Activated T-helper 2 cell treated with anti-CD3 and anti-CD28 coated beads, Interferon-gamma antibody, Interleukin-2, Interleukin-4, amounts not matched to agents 10 μg/mL and 5 μg/mL and 100 μg/mL, durations not matched to agents 14 hours and 24 hours and 36 hours (primary cell): Measurements from ENCODE around the gene PXDN. TPM values are rescaled to one million over a fixed set of nuclear protein-coding genes. Genes with fewer than 3 reads are reported as not detected.
"Not testable (repeated sequence)": the region's sequence is repeated elsewhere in the genome, so short reads cannot be mapped to it uniquely, and the experiment has no call there.

Experiments used
- DNase-seq: peaks from one replicate; pipeline ENCODE4 v3.0.0; 2021; ENCODE audit warnings: low spot score
- H3K27ac Mint-ChIP-seq: one replicate; pipeline ENCODE4 v1.8.0; 2021; ENCODE audit warnings: mixed read lengths
- H3K27me3 Mint-ChIP-seq: one replicate; pipeline ENCODE4 v1.8.0; 2021; ENCODE audit warnings: low read depth, mixed read lengths
- H3K36me3 Mint-ChIP-seq: one replicate; pipeline ENCODE4 v1.8.0; 2021; ENCODE audit warnings: low read depth, mixed read lengths
- H3K4me1 Mint-ChIP-seq: one replicate; pipeline ENCODE4 v1.8.0; 2021; ENCODE audit warnings: low read depth, mixed read lengths
- H3K4me3 Mint-ChIP-seq: one replicate; pipeline ENCODE4 v1.8.0; 2021; ENCODE audit warnings: low read depth, mild to moderate bottlenecking, moderate library complexity, mixed read lengths
- H3K9me3 Mint-ChIP-seq: one replicate; pipeline ENCODE4 v1.8.0; 2021; ENCODE audit warnings: mixed read lengths
- intact Hi-C: fragments of 100-400 bp; cut with micrococcal nuclease; formaldehyde crosslinking; loops from one replicate; pipeline ENCODE4 v1.15.1; 2023
- total RNA-seq: library from RNA; stranded (reverse); gene quantifications from 2 replicates; pipeline ENCODE4 v1.2.3, GENCODE V29; 2022

Gene PXDN
- total RNA-seq, 1 donor from 2014 or later: 2.0 TPM

GRCh38 chr2:1701556-1702185 is 42.6 kb downstream of the PXDN start:
- DNase-seq: no peak
- H3K9me3 Mint-ChIP-seq: no peaks in the 10 kb centered on the region
- H3K36me3 Mint-ChIP-seq: no peaks in the 10 kb centered on the region
- no peaks in the 10 kb centered on the region for H3K27me3 Mint-ChIP-seq
- H3K4me3 Mint-ChIP-seq: no peak overlapping the region
- H3K4me1 Mint-ChIP-seq: no peaks in the 10 kb centered on the region
- intact Hi-C loops: no loop called here
- H3K27ac Mint-ChIP-seq: no peak overlapping the region

DNA sequence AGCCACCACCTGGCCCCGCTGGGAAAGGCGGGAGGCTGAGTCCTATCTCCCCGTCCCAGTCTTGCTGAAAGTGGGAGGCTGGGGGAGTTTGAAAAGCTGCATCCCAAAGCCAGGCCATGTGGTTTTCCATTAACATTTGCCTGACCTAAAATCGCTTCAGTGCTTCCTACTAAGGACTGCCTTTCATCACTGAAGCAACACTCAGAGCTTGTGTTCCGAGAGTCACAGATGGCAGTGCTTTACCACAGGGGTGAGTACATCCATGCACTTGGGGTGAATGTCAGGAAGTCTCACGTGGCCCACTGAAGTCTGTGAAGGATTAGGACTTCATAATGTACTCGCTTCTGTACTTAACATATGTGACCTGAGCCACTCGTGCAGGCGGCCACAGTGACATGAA is 43.3 kb downstream of the PXDN start:
- DNase-seq: no peak
- intact Hi-C loops: no loop called here
- no peaks in the 10 kb centered on the region for H3K4me1 Mint-ChIP-seq
- H3K9me3 Mint-ChIP-seq: no peaks in the 10 kb centered on the region
- no peaks in the 10 kb centered on the region for H3K27me3 Mint-ChIP-seq
- H3K36me3 Mint-ChIP-seq: no peaks in the 10 kb centered on the region
- no peak overlapping the region for H3K4me3 Mint-ChIP-seq
- H3K27ac Mint-ChIP-seq: no peak overlapping the region

DNA sequence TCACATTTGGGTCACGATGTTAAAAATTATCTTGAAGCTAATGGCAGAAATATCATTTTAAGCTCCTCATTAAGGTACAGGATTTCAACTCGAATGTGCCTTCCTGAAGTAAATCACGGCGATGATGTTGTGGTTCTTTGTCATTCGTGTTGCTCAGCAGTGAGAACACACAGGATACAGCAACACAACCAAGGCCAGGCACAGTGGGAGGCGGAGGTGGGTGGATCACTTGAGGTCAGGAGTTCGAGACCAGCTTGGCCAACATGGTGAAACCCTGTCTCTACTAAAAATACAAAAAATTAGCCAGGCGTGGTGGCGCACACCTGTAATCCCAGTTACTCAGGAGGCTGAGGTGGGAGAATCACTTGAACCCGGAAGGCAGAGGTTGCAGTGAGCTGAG is 43.9 kb downstream of the PXDN start:
- intact Hi-C loops, H3K27me3 Mint-ChIP-seq, H3K36me3 Mint-ChIP-seq, H3K27ac Mint-ChIP-seq, H3K9me3 Mint-ChIP-seq, DNase-seq, H3K4me1 Mint-ChIP-seq, H3K4me3 Mint-ChIP-seq: not testable (repeated sequence)

DNA sequence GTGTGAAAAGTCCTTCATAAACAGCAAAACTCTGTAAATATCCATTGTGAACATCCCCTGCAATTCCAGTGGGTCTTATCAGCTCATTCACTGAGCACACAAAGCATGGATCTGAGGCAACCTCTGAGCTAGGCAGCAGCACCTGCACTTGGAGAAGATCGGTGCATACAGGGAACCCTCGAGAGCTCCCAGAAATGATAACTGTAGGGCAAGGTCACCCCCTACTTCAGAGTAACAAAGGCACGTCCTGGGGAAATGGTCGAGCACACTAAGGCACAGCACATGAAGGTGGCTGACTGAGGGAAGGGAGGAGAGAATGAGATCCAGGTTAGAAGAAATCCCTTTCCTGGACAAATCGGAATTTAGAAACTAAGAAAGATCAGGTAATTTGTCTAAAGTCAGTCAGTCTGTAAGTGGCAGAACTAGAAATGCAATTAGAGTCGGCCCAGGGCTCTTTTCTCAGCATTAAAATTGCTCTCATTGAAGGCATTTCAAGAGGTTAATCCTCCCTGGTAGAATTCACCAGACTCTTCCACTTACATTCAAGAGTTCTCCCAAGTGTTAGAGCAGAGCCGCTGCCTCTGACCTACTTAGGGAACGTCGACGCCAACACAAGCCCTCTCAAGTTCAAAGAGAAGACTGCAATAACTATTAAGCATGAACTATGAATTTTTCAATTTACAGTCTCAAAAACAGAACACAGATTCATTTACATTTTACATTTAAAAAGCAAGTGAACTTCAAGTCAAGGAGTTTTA is 45.9 kb downstream of the PXDN start:
- H3K36me3 Mint-ChIP-seq: no peaks in the 10 kb centered on the region
- no peaks in the 10 kb centered on the region for H3K27me3 Mint-ChIP-seq
- no peaks in the 10 kb centered on the region for H3K9me3 Mint-ChIP-seq
- H3K4me1 Mint-ChIP-seq: no peaks in the 10 kb centered on the region
- DNase-seq: no peak
- H3K27ac Mint-ChIP-seq: no peak overlapping the region
- no peak overlapping the region for H3K4me3 Mint-ChIP-seq
- intact Hi-C loops: no loop called here

DNA sequence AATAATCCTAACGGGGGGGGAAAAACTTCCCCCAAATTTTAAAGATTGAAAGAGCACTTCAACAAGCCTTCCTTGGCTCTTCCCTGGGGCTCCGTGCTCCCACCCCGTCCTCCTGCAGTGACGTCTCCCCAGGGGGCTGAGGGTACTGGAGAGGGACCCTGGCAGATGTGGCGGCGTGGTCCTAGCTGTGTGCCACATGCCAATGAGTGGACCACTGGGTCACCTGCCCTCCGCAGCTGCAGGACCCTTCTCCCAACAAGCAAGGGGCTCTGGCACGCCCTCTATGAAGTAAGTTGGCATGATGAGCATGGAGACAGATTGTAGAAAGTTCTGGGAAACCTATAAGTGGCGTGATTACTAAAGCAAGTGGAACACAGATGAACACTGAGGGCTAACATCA is 46.7 kb downstream of the PXDN start:
- H3K27ac Mint-ChIP-seq: no peak overlapping the region
- no peaks in the 10 kb centered on the region for H3K36me3 Mint-ChIP-seq
- no peaks in the 10 kb centered on the region for H3K4me1 Mint-ChIP-seq
- H3K27me3 Mint-ChIP-seq: no peaks in the 10 kb centered on the region
- intact Hi-C loops: no loop called here
- DNase-seq: no peak
- no peak overlapping the region for H3K4me3 Mint-ChIP-seq
- no peaks in the 10 kb centered on the region for H3K9me3 Mint-ChIP-seq

DNA sequence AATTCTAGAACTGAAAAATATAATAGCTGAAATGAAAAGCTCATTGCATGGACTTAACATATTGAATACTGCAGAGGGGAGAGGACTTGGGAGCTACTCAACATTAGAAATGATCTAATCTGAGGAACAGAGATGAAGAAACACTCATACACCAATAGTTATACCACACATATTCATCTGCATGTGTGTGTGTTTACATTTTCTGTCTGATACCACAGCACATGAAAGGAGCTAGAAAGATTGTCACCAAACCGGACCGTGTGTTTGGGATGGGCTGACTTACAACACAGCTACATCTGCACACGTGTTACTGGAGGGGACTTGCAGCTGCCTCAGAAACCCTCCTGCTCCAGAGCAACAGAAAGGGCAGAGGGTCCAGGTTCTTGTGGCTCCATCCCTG is 47.8 kb downstream of the PXDN start:
- intact Hi-C loops: no loop called here
- no peaks in the 10 kb centered on the region for H3K27me3 Mint-ChIP-seq
- H3K4me1 Mint-ChIP-seq: no peaks in the 10 kb centered on the region

DNA sequence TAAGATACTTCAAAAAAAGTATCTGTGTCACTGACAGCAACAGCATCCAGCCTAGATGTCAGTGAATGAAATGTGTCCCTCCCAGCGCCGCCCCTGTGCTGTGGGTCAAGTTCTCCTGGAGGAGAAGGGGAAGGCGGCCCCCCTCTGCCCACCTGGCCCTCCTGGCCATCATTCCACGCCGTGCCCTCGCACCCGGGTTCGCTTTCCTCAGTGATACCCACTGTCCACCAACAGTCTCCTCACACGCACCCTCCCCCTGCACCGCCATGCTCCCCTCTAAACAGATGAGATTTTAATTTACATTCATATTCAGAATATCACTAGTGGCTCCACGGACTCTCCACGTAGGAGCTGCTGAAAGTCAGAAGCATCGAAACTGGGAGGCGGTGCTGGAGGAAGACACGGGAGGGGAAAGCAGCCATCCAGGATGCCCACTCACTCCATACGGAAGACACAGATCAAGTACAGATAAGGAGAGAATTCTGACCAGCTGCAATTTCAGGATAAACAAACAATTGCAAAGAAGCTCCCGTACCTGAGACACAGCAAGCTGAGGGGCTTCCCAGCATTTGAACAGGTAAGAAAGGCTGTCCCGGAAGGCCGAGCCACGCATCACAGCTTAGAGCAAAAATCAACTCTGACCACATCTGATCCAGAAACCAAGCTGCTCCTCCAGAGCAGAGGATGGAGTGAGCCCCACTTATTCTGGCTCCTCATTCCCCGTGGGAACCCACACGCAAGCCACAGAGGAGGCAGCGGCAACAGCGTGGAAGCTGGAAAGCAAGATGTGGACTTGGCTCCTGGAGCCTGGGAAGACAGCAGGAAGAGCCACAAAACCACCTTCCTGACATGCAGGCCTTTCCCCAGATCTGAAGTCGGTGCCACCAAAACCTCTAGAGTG is 49.7 kb downstream of the PXDN start:
- Mint-ChIP-seq H3K36me3 (no peaks in the 10 kb centered on the region), H3K27ac (no peak overlapping the region), H3K9me3 (no peaks in the 10 kb centered on the region), H3K4me3 (no peak overlapping the region), H3K4me1 (no peaks in the 10 kb centered on the region), H3K27me3 (no peaks in the 10 kb centered on the region)
- no peak for DNase-seq
- intact Hi-C loops: no loop called here

More for the DNA sequence above, 47.8 kb downstream of the PXDN start:
- H3K36me3 Mint-ChIP-seq: no peaks in the 10 kb centered on the region
- DNase-seq: no peak
- no peaks in the 10 kb centered on the region for H3K9me3 Mint-ChIP-seq
- no peak overlapping the region for H3K27ac Mint-ChIP-seq
- H3K4me3 Mint-ChIP-seq: no peak overlapping the region

GRCh38 chr2:1693723-1694122 is 50.6 kb downstream of the PXDN start:
- no peaks in the 10 kb centered on the region for H3K4me1 Mint-ChIP-seq
- no peak overlapping the region for H3K4me3 Mint-ChIP-seq
- no peak overlapping the region for H3K27ac Mint-ChIP-seq
- H3K36me3 Mint-ChIP-seq: no peaks in the 10 kb centered on the region
- DNase-seq: no peak
- H3K9me3 Mint-ChIP-seq: no peaks in the 10 kb centered on the region
- H3K27me3 Mint-ChIP-seq: no peaks in the 10 kb centered on the region
- intact Hi-C loops: no loop called here

GRCh38 chr2:1692342-1692741 is 52.0 kb downstream of the PXDN start:
- H3K27me3 Mint-ChIP-seq: no peaks in the 10 kb centered on the region
- intact Hi-C loops: no loop called here
- H3K4me1 Mint-ChIP-seq: no peaks in the 10 kb centered on the region
- DNase-seq: no peak
- no peak overlapping the region for H3K27ac Mint-ChIP-seq
- no peaks in the 10 kb centered on the region for H3K9me3 Mint-ChIP-seq
- no peak overlapping the region for H3K4me3 Mint-ChIP-seq
- H3K36me3 Mint-ChIP-seq: no peaks in the 10 kb centered on the region

GRCh38 chr2:1691366-1691765 is 52.9 kb downstream of the PXDN start:
- Mint-ChIP-seq H3K36me3 (no peaks in the 10 kb centered on the region), H3K27me3 (no peaks in the 10 kb centered on the region), H3K9me3 (no peaks in the 10 kb centered on the region), H3K4me3 (no peak overlapping the region), H3K27ac (no peak overlapping the region), H3K4me1 (no peaks in the 10 kb centered on the region)
- intact Hi-C loops: no loop called here
- DNase-seq: no peak

DNA sequence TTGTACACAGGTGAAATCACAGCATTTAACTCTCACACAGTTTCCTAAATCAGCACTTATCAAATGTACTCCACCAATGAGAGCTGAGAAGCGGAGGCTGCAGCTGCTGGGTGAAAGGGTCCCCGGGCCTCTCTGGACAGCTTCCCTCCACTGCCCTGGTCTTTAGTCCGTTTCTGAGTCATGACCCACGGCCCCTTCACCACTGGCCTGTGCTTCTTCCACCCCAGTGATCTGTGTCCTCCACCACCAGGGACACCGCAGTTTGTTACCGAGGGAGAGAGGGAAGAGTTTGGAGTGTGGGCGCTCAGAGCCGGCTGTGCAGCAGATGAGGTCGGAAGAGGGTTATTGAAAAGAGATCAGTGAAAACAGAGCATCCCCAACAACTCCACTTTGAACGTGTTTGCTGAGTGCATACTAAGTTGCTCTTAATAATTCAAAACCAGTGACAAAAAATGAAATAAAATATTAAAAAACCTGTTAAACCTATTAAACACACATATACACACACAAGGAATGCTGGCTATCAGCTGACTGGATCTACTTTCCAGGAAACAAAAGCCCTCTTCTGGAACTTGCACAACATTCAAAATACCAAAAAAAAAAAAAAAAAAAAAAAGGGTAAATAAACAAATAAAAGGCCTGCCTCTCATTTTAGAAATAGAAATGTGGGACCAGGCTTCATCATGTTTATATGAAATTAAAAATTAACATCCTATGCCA is 54.1 kb downstream of the PXDN start:
- Mint-ChIP-seq H3K4me1 (no peaks in the 10 kb centered on the region), H3K9me3 (no peaks in the 10 kb centered on the region), H3K36me3 (no peaks in the 10 kb centered on the region), H3K27ac (no peak overlapping the region), H3K4me3 (no peak overlapping the region), H3K27me3 (no peaks in the 10 kb centered on the region)
- DNase-seq: no peak
- intact Hi-C loops: no loop called here

DNA sequence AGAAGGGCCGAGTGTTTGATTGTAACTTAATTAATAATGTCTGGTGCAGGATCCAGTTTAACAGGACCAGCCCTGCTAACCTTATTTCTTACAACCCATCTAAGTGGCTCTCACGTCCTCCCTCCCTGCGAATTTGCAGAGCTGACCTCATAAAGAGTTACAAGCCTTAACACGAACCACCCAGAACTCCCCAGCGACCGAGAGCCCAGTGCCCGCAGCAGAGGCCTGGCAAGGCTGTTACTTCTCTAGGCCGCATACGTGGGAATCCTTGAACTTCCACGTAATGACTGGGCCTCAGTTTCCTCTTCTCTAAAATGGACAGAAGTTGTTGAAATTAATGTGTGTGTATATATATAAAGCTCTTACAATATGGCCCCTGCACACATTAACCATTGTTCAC is 55.5 kb downstream of the PXDN start:
- no peaks in the 10 kb centered on the region for H3K27me3 Mint-ChIP-seq
- H3K4me3 Mint-ChIP-seq: no peak overlapping the region
- no peaks in the 10 kb centered on the region for H3K9me3 Mint-ChIP-seq
- H3K36me3 Mint-ChIP-seq: no peaks in the 10 kb centered on the region
- intact Hi-C loops: no loop called here
- no peak overlapping the region for H3K27ac Mint-ChIP-seq
- no peak for DNase-seq
- no peaks in the 10 kb centered on the region for H3K4me1 Mint-ChIP-seq
